Sigmoid colon (tissue), 7 donors: Measurements from ENCODE around the gene SETD3. TPM values are rescaled to one million over a fixed set of nuclear protein-coding genes. Genes with fewer than 3 reads are reported as not detected.

Experiments
- DNase-seq: peaks from one replicate; pipeline ENCODE4 v3.0.0-alpha.2; 2019
- H3K27ac ChIP-seq, 4 donors: fragments of 200-600 bp; sonication (generic); one replicate each; pipeline ENCODE4 v1.5.1; 2016 to 2019; ENCODE audit warnings: mild to moderate bottlenecking in 1 of 4
- H3K27me3 ChIP-seq, 3 donors: fragments of 200-600 bp; sonication (generic); one replicate each; pipeline ENCODE4 v1.5.1; 2019; ENCODE audit warnings: mild to moderate bottlenecking in 1 of 3
- H3K36me3 ChIP-seq, 4 donors: fragments of 200-600 bp; sonication (generic); one replicate each; pipeline ENCODE4 v1.5.1; 2016 to 2019
- H3K4me1 ChIP-seq, 4 donors: fragments of 200-600 bp; sonication (generic); one replicate each; pipeline ENCODE4 v1.5.1; 2017 to 2019
- H3K4me3 ChIP-seq, 4 donors: fragments of 200-600 bp; sonication (generic); one replicate each; pipeline ENCODE4 v1.5.1; 2017 to 2019; ENCODE audit warnings: mild to moderate bottlenecking in 2 of 4, moderate library complexity in 1 of 4
- H3K9me3 ChIP-seq, 4 donors: fragments of 200-600 bp in 3 of 4; sonication (generic) in 3 of 4; one replicate each; pipeline versions ENCODE4 v1.5.1 to v1.6.1; 2013 to 2019
- EP300 ChIP-seq, 4 donors: sonication (generic); formaldehyde crosslinking; IDR thresholded peaks; one replicate each; pipeline ENCODE4 v1.6.1; 2017; ENCODE audit warnings: antibody characterized with exemption in 4 of 4
- POLR2A ChIP-seq, 2 donors: fragments of 450-650 bp; IDR thresholded peaks; one replicate each; pipeline ENCODE4 v1.6.1; 2016; ENCODE audit warnings: antibody characterized with exemption in 2 of 2, mild to moderate bottlenecking in 2 of 2, moderate library complexity in 2 of 2
- POLR2AphosphoS5 ChIP-seq, 4 donors: sonication (generic); formaldehyde crosslinking; IDR thresholded peaks; one replicate each; pipeline ENCODE4 v1.6.1; 2017; ENCODE audit warnings: antibody characterized with exemption in 4 of 4
- WGBS, 2 donors: extraction: QIAGEN DNeasy Blood & Tissue Kit; methylation state at CpG; one replicate each; pipeline ENCODE4 v1.1.7; 2013; 5-methylcytosine and 5-hydroxymethylcytosine counted together
- intact Hi-C: fragments of 100-400 bp; cut with DNase I; formaldehyde crosslinking; loops from one replicate; pipeline ENCODE4 v1.15.1; 2023
- polyA plus RNA-seq, 3 donors: library from polyadenylated mRNA; stranded (reverse); fragments of 200-250 nt; gene quantifications; one replicate each; pipeline ENCODE4 v1.2.3, GENCODE V29; 2013
- total RNA-seq, 4 donors: library from RNA; depleted of rRNA; stranded (reverse); fragments of >200 nt; gene quantifications; one replicate each; pipeline ENCODE4 v1.1.0, GENCODE V29; 2016
- TF ChIP-seq, protein P1 (sequence below), 4 experiments: fragments of 450-650 bp in 3 of 4; fragments of 200-600 bp in 1 of 4; IDR thresholded peaks; one replicate each; pipeline ENCODE4 v1.5.1; 2016 to 2019; ENCODE audit warnings: antibody characterized with exemption in 4 of 4, mild to moderate bottlenecking in 3 of 4, moderate library complexity in 2 of 4
- donor health status: healthy with polysubstance abuse.
- donor health status: Bipolar disorder and iron deficiency.
- donor health status: healthy.

SETD3 gene
- total and polyA plus RNA-seq, 7 donors, result 34.6 to 164 (median 130) TPM

DNA sequence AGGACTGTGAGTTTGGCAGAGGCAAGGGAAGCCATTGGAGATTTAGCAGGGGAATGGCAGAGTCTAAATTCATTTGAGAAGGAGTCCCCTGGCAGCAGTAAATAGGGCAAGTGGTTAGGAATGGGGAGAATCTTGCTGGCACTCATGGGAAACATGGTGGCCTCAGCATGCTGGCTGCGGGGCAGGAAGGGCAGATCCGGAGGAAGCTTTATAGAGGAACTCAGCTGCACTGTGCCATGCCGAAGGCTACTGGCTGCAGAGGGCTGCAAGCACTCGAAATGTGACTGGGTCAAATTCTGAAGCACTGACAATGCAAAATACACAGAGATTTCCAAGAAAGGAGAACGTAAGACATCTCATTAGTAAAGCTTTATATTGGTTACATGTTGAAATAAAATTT is 24.4 kb upstream of the SETD3 start:
- no peaks in the 10 kb centered on the region for H3K9me3 ChIP-seq
- WGBS, 2 donors, result 93 to 94% methylated on average over 5 of the region's 5 CpGs
- H3K36me3 ChIP-seq, result peaks cover 44 to 100% (median 79%) of the 10 kb centered on the region in 4 donors
- H3K4me3 ChIP-seq, result no peak overlapping the region
- H3K27me3 ChIP-seq, result no peaks in the 10 kb centered on the region
- intact Hi-C loops, result no loop called here
- no peak for DNase-seq
- no peak overlapping the region for H3K27ac ChIP-seq
- TF ChIP-seq, protein P1, sequence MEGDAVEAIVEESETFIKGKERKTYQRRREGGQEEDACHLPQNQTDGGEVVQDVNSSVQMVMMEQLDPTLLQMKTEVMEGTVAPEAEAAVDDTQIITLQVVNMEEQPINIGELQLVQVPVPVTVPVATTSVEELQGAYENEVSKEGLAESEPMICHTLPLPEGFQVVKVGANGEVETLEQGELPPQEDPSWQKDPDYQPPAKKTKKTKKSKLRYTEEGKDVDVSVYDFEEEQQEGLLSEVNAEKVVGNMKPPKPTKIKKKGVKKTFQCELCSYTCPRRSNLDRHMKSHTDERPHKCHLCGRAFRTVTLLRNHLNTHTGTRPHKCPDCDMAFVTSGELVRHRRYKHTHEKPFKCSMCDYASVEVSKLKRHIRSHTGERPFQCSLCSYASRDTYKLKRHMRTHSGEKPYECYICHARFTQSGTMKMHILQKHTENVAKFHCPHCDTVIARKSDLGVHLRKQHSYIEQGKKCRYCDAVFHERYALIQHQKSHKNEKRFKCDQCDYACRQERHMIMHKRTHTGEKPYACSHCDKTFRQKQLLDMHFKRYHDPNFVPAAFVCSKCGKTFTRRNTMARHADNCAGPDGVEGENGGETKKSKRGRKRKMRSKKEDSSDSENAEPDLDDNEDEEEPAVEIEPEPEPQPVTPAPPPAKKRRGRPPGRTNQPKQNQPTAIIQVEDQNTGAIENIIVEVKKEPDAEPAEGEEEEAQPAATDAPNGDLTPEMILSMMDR (IDR thresholded peaks at IDR 0.05), result no peak
- TF ChIP-seq POLR2A (IDR thresholded peaks at IDR 0.05), result no peak
- no peak for TF ChIP-seq POLR2AphosphoS5 (IDR thresholded peaks at IDR 0.05)
- TF ChIP-seq EP300 (IDR thresholded peaks at IDR 0.05), result no peak
- H3K4me1 ChIP-seq, result peaks cover 0 to 4% (median 0%) of the 10 kb centered on the region in 4 donors

DNA sequence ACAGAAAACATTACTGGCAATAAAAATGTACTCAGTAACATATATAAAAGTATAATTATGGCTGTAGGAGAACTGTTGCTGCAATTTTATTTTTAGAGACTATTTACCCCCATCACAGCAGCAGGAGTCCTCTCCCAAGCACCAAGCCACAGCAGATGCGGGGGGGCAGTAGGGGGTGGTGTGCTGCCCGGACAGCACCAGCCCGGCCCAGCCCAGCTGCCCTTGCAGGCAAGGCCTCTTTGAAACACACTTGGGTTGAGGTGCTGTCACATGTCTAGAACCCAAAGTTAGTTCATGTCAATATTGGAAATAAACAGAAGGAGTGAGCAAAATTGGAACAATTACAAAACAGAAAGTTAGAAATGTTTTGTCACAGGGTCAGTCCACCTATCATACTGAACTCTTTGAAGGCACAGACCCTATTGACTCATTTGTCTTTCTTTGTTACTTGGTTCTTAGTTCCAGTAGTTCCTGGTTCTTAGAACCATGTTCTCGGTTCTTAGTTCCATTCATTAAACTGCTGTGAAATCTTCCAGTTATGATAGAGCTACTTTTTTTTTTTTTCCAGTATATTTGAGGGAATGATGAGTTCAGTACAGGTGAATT is 23.3 kb upstream of the SETD3 start:
- Histone ChIP-seq H3K27me3 (no peaks in the 10 kb centered on the region), H3K36me3 (peaks cover 33 to 91% (median 69%) of the 10 kb centered on the region in 4 donors), H3K27ac (no peak overlapping the region), H3K9me3 (no peaks in the 10 kb centered on the region), H3K4me3 (no peak overlapping the region), H3K4me1 (no peaks in the 10 kb centered on the region)
- WGBS, 2 donors, result 93 to 95% methylated on average over 4 of the region's 4 CpGs
- TF ChIP-seq POLR2AphosphoS5 (IDR thresholded peaks at IDR 0.05), result no peak
- no peak for TF ChIP-seq EP300 (IDR thresholded peaks at IDR 0.05)
- TF ChIP-seq, protein P1 (IDR thresholded peaks at IDR 0.05), result no peak
- TF ChIP-seq POLR2A (IDR thresholded peaks at IDR 0.05), result no peak
- DNase-seq, result no peak
- intact Hi-C loops, result no loop called here

GRCh38 chr14:99502989-99503421 is 22.3 kb upstream of the SETD3 start:
- intact Hi-C loops, result no loop called here
- H3K9me3 ChIP-seq, result no peaks in the 10 kb centered on the region
- TF ChIP-seq, protein P1 (IDR thresholded peaks at IDR 0.05), result no peak
- TF ChIP-seq POLR2A (IDR thresholded peaks at IDR 0.05) (no peak), EP300 (IDR thresholded peaks at IDR 0.05) (no peak), POLR2AphosphoS5 (IDR thresholded peaks at IDR 0.05) (no peak)
- H3K27ac ChIP-seq, result no peak overlapping the region
- no peaks in the 10 kb centered on the region for H3K27me3 ChIP-seq
- no peak for DNase-seq
- H3K4me1 ChIP-seq, result no peaks in the 10 kb centered on the region
- WGBS, 2 donors, result 90 to 93% methylated on average over 14 of the region's 14 CpGs
- no peak overlapping the region for H3K4me3 ChIP-seq
- peaks cover 26 to 91% (median 64%) of the 10 kb centered on the region in 4 donors for H3K36me3 ChIP-seq

DNA sequence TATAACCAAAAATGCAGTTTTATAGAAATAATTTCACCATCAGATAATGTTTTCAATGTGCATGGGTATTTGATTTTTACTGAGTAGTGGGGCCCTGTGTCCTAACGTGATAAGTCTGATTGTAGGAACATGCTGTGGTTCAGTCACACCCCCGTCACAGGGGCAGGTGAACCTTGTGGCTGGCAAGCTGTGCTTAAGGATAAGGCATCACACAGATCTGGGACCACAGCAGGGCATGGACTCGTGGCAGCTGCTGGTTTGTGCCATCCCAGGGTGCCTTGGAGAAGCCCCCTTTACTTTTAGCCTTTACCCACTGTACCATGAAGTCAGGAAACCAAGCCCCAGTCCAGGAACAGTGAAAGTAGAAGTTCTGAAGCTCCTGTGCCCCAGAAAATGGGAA is 17.2 kb upstream of the SETD3 start:
- Histone ChIP-seq H3K36me3 (peaks cover 9 to 91% (median 47%) of the 10 kb centered on the region in 4 donors), H3K9me3 (no peaks in the 10 kb centered on the region), H3K27me3 (no peaks in the 10 kb centered on the region), H3K27ac (no peak overlapping the region), H3K4me3 (no peak overlapping the region), H3K4me1 (no peaks in the 10 kb centered on the region)
- DNase-seq, result no peak
- intact Hi-C loops, result no loop called here
- 93 to 95% methylated on average over 3 of the region's 3 CpGs for WGBS, 2 donors
- TF ChIP-seq, protein P1 (IDR thresholded peaks at IDR 0.05), result no peak
- no peak for TF ChIP-seq POLR2A (IDR thresholded peaks at IDR 0.05)
- no peak for TF ChIP-seq EP300 (IDR thresholded peaks at IDR 0.05)
- no peak for TF ChIP-seq POLR2AphosphoS5 (IDR thresholded peaks at IDR 0.05)

GRCh38 chr14:99497341-99497740 is 16.7 kb upstream of the SETD3 start:
- peaks cover 3 to 91% (median 42%) of the 10 kb centered on the region in 4 donors for H3K36me3 ChIP-seq
- no peak overlapping the region for H3K27ac ChIP-seq
- no peak overlapping the region for H3K4me3 ChIP-seq
- TF ChIP-seq POLR2A (IDR thresholded peaks at IDR 0.05), result no peak
- no peak for TF ChIP-seq POLR2AphosphoS5 (IDR thresholded peaks at IDR 0.05)
- TF ChIP-seq, protein P1 (IDR thresholded peaks at IDR 0.05), result no peak
- no peak for TF ChIP-seq EP300 (IDR thresholded peaks at IDR 0.05)
- no peaks in the 10 kb centered on the region for H3K4me1 ChIP-seq
- no peak for DNase-seq
- intact Hi-C loops, result no loop called here
- H3K27me3 ChIP-seq, result no peaks in the 10 kb centered on the region
- 94 to 96% methylated on average over 2 of the region's 2 CpGs for WGBS, 2 donors
- no peaks in the 10 kb centered on the region for H3K9me3 ChIP-seq
